ENCODE measurements around the gene EFCAB8.

EFCAB8 gene

DNA sequence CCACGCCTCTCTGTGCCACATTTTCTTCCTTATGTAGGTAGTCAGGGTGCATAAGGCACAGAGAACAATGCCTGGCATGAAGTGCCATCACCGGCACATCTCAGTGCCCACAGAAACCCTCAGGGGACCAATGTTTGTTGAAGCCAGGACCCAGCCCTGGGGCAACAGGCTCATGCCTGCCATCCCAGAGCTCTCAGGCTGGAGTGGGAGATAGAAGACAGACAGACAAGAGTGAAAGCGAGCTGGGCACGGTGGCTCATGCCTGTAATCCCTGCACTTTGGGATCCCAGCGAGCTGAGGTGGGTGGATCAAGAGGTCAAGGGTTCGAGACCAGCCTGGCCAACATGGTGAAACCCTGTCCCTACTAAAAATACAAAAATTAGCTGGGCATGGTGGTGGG lies 13.5 kb downstream of the EFCAB8 start:
- no peak overlapping the region for H3K4me3 ChIP-seq (ENCODE audit: low read length)
- no peaks in the 10 kb centered on the region for H3K4me1 ChIP-seq (ENCODE audit: insufficient read depth, low read length)
- H3K9me3 ChIP-seq (ENCODE audit: insufficient read depth, low read depth, low read length): no peaks in the 10 kb centered on the region
- no peaks in the 10 kb centered on the region for H3K27me3 ChIP-seq (ENCODE audit: insufficient read depth, low read length)
- H3K27ac ChIP-seq (ENCODE audit: low read depth, low read length): no peak overlapping the region
- WGBS: 95% methylated on average over 6 of the region's 6 CpGs
- no peaks in the 10 kb centered on the region for H3K36me3 ChIP-seq (ENCODE audit: insufficient read depth, low read length)
- H3K9ac ChIP-seq (ENCODE audit: low read depth, low read length): no peak overlapping the region

GRCh38 chr20:32875673-32876072 lies 16.9 kb downstream of the EFCAB8 start:
- WGBS: 95% methylated on average over 9 of the region's 9 CpGs

DNA sequence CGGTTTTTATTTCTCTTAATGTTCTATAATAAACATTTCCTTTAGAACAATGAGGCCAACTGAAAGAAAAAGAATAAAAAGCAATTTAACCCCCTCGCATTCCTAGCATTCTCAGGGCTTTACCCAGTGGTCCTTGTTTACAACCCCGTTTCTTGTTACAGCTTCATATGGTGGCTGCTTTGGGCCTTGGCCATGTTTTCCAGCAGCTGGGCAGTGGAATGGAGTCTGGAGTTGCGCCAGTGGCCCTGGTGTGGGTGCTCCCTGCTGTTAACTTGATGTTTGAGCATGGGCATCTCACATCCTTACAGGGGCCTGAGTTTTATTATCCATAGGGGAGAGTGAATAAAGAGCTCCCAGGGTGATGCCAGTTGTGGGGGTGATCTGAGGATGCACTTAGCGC lies 18.8 kb downstream of the EFCAB8 start:
- Histone ChIP-seq H3K27ac (ENCODE audit: low read depth, low read length) (0 out of 2 replicates have a peak overlapping the region, but pooled peaks have one; percentile 25), H3K9me3 (ENCODE audit: insufficient read depth, low read depth, low read length) (no peaks in the 10 kb centered on the region)
- WGBS: 81% methylated on average over 4 of the region's 5 CpGs

More at GRCh38 chr20:32875673-32876072, 16.9 kb downstream of the EFCAB8 start:
- Histone ChIP-seq H3K27ac (ENCODE audit: low read depth, low read length) (no peak overlapping the region), H3K27me3 (ENCODE audit: insufficient read depth, low read length) (no peaks in the 10 kb centered on the region), H3K4me3 (ENCODE audit: low read length) (no peak overlapping the region), H3K9ac (ENCODE audit: low read depth, low read length) (no peak overlapping the region), H3K4me1 (ENCODE audit: insufficient read depth, low read length) (peaks cover 6% of the 10 kb centered on the region; the same call in 1 of the 2 replicates), H3K9me3 (ENCODE audit: insufficient read depth, low read depth, low read length) (no peaks in the 10 kb centered on the region), H3K36me3 (ENCODE audit: insufficient read depth, low read length) (no peaks in the 10 kb centered on the region)

GRCh38 chr20:32878820-32879219 lies 20.1 kb downstream of the EFCAB8 start:
- no peak overlapping the region for H3K27ac ChIP-seq (ENCODE audit: low read depth, low read length)
- 91% methylated on average over 3 of the region's 3 CpGs for WGBS

More for the DNA sequence above, 18.8 kb downstream of the EFCAB8 start:
- no peaks in the 10 kb centered on the region for H3K36me3 ChIP-seq (ENCODE audit: insufficient read depth, low read length)
- H3K27me3 ChIP-seq (ENCODE audit: insufficient read depth, low read length): no peaks in the 10 kb centered on the region
- H3K4me1 ChIP-seq (ENCODE audit: insufficient read depth, low read length): peaks cover 6% of the 10 kb centered on the region; the same call in 1 of the 2 replicates
- no peak overlapping the region for H3K9ac ChIP-seq (ENCODE audit: low read depth, low read length)
- no peak overlapping the region for H3K4me3 ChIP-seq (ENCODE audit: low read length)

DNA sequence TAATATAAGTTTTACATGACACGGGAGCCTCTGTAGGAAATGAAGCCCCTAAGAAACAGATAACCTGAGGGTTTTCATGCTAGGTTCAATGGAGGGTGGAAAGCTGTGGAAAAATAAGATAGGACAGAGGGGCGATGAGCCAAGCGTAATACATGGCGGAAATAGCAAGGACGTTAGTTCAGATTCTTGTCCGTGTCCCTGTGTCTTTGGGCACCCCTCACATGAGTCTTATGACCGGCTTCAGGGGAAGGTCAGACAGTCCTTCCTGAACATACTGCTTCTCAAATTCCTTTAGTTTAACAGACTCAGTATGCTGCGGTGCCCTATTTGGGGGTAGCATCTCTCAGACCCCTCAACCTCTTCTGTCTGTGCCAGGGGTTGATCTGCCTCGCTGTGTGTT lies 20.8 kb downstream of the EFCAB8 start:
- Histone ChIP-seq H3K27me3 (ENCODE audit: insufficient read depth, low read length) (no peaks in the 10 kb centered on the region), H3K27ac (ENCODE audit: low read depth, low read length) (no peak overlapping the region), H3K9me3 (ENCODE audit: insufficient read depth, low read depth, low read length) (no peaks in the 10 kb centered on the region), H3K4me1 (ENCODE audit: insufficient read depth, low read length) (peaks cover 6% of the 10 kb centered on the region; the same call in 1 of the 2 replicates), H3K36me3 (ENCODE audit: insufficient read depth, low read length) (no peaks in the 10 kb centered on the region), H3K4me3 (ENCODE audit: low read length) (no peak overlapping the region), H3K9ac (ENCODE audit: low read depth, low read length) (no peak overlapping the region)
- 96% methylated on average over 9 of the region's 9 CpGs for whole genome bisulfite sequencing

More at GRCh38 chr20:32878820-32879219, 20.1 kb downstream of the EFCAB8 start:
- Histone ChIP-seq H3K4me1 (ENCODE audit: insufficient read depth, low read length) (peaks cover 6% of the 10 kb centered on the region; the same call in 1 of the 2 replicates), H3K9ac (ENCODE audit: low read depth, low read length) (no peak overlapping the region), H3K4me3 (ENCODE audit: low read length) (no peak overlapping the region), H3K27me3 (ENCODE audit: insufficient read depth, low read length) (no peaks in the 10 kb centered on the region), H3K36me3 (ENCODE audit: insufficient read depth, low read length) (no peaks in the 10 kb centered on the region), H3K9me3 (ENCODE audit: insufficient read depth, low read depth, low read length) (no peaks in the 10 kb centered on the region)

DNA sequence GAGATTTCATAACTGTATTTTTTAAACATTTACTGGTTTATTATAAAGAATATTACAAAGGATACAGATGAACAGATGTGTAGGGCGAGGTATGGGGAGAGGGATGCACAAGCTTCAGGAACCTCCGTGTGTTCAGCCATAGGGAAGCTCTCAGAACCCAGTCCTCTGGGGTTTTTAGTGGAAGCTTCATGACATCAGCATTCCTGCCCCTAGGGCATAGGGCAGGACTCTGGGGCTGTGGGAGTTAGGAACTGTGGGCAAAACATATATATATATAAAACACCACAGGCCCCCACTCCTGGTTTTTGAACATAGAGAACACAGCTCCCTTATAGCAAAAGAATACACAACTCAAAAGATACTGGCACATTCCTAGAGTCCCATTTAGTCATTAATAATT lies 21.9 kb downstream of the EFCAB8 start:
- peaks cover 6% of the 10 kb centered on the region; the same call in 1 of the 2 replicates for H3K4me1 ChIP-seq (ENCODE audit: insufficient read depth, low read length)
- H3K27me3 ChIP-seq (ENCODE audit: insufficient read depth, low read length): no peaks in the 10 kb centered on the region
- H3K9ac ChIP-seq (ENCODE audit: low read depth, low read length): no peak overlapping the region
- H3K9me3 ChIP-seq (ENCODE audit: insufficient read depth, low read depth, low read length): no peaks in the 10 kb centered on the region
- WGBS: 88% methylated on average over 2 of the region's 2 CpGs
- H3K36me3 ChIP-seq (ENCODE audit: insufficient read depth, low read length): no peaks in the 10 kb centered on the region
- no peak overlapping the region for H3K4me3 ChIP-seq (ENCODE audit: low read length)
- no peak overlapping the region for H3K27ac ChIP-seq (ENCODE audit: low read depth, low read length)

DNA sequence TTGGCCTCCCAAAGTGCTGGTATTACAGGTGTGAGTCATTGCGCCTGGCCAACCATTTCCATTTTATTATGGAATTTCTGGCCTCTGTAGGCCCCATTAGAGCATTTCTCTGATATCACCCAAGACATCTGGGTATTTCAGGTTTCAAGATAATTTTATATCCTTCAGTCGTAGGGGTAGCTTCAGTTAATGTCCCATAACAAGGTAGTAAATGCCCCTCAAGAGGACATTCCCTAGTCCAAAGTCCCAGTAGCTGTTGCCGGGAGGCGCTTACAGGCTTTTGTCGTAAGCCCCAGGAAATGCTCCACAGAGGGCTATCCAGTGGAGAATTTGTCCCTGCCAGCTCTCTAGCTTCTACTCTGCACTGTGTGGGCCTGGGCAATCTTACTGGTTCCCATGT lies 24.4 kb downstream of the EFCAB8 start:
- WGBS: 92% methylated on average over 5 of the region's 5 CpGs
- Histone ChIP-seq H3K27ac (ENCODE audit: low read depth, low read length) (no peak overlapping the region), H3K36me3 (ENCODE audit: insufficient read depth, low read length) (no peaks in the 10 kb centered on the region), H3K4me3 (ENCODE audit: low read length) (no peak overlapping the region), H3K9ac (ENCODE audit: low read depth, low read length) (no peak overlapping the region), H3K27me3 (ENCODE audit: insufficient read depth, low read length) (no peaks in the 10 kb centered on the region), H3K4me1 (ENCODE audit: insufficient read depth, low read length) (peaks cover 5% of the 10 kb centered on the region; the same call in 1 of the 2 replicates), H3K9me3 (ENCODE audit: insufficient read depth, low read depth, low read length) (no peaks in the 10 kb centered on the region)

DNA sequence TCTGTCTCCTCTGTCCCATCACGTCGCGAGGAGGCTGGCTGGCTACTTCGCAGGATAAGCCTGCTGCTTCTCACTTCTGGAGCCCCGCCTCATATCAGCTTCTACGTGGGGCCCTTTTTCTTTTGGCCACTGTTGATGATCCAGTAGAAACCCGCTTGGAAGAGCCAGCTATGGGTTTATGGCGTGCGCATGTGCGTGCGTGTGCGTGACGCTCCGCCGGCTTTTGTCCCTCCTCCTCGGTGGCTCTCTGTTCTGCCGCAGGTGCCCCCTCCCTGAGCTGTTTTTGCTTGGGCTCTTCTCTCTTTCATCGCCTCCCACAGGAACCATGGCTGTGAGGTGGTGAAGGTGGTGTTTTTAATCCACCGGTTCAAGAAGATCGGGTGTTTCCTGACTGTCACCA lies 26.5 kb downstream of the EFCAB8 start:
- 95% methylated on average over 20 of the region's 20 CpGs for WGBS
- Histone ChIP-seq H3K9ac (ENCODE audit: low read depth, low read length) (no peak overlapping the region), H3K27ac (ENCODE audit: low read depth, low read length) (no peak overlapping the region), H3K36me3 (ENCODE audit: insufficient read depth, low read length) (no peaks in the 10 kb centered on the region), H3K4me1 (ENCODE audit: insufficient read depth, low read length) (peaks cover 5% of the 10 kb centered on the region; the same call in 1 of the 2 replicates), H3K9me3 (ENCODE audit: insufficient read depth, low read depth, low read length) (no peaks in the 10 kb centered on the region), H3K27me3 (ENCODE audit: insufficient read depth, low read length) (no peaks in the 10 kb centered on the region), H3K4me3 (ENCODE audit: low read length) (no peak overlapping the region)

DNA sequence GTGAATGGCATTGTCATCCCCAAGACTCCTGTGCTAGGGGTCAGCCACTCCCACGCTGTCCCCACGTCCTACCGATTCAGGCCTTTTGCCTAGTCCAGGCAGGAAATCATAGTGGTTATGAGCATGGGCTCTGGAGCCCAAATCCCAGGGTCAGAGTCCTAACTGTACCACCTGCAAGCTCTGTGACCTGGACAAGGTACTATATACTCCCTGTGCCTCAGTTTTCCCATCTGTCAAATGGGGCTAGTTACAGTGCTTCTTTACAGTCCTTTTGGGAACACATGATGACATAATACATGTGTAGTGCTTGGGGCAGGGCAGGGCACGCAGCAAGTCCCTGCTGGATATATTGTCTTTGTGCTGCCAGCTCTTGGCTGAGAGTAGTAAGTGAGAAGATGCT lies 27.2 kb downstream of the EFCAB8 start:
- H3K36me3 ChIP-seq (ENCODE audit: insufficient read depth, low read length): no peaks in the 10 kb centered on the region
- no peak overlapping the region for H3K27ac ChIP-seq (ENCODE audit: low read depth, low read length)
- H3K9ac ChIP-seq (ENCODE audit: low read depth, low read length): no peak overlapping the region
- H3K9me3 ChIP-seq (ENCODE audit: insufficient read depth, low read depth, low read length): no peaks in the 10 kb centered on the region
- no peak overlapping the region for H3K4me3 ChIP-seq (ENCODE audit: low read length)
- 94% methylated on average over 4 of the region's 4 CpGs for WGBS
- H3K27me3 ChIP-seq (ENCODE audit: insufficient read depth, low read length): no peaks in the 10 kb centered on the region
- H3K4me1 ChIP-seq (ENCODE audit: insufficient read depth, low read length): peaks cover 5% of the 10 kb centered on the region; the same call in 1 of the 2 replicates

DNA sequence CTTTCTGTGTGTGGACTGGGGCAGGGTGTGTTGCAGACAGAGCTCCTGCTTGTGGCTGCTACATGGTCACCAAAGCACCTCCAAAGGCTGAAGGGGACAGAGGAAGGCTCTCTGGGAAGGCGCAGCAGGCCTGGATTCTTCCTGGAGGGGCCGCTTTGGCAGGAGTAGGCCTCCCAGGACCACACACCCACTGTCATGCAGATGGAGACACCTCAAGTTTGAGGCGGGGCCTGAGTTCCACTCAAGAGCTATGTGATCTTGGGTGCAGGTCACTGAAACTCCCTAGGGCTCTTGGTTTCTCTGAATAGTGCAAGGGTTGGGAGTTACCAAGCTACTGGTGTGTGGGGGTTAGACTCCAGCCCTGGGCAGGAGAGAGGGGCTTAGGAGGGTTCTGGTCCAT lies 27.9 kb downstream of the EFCAB8 start:
- Histone ChIP-seq H3K27ac (ENCODE audit: low read depth, low read length) (no peak overlapping the region), H3K9ac (ENCODE audit: low read depth, low read length) (no peak overlapping the region), H3K4me3 (ENCODE audit: low read length) (no peak overlapping the region), H3K9me3 (ENCODE audit: insufficient read depth, low read depth, low read length) (no peaks in the 10 kb centered on the region), H3K4me1 (ENCODE audit: insufficient read depth, low read length) (peaks cover 5% of the 10 kb centered on the region; the same call in 1 of the 2 replicates), H3K27me3 (ENCODE audit: insufficient read depth, low read length) (no peaks in the 10 kb centered on the region), H3K36me3 (ENCODE audit: insufficient read depth, low read length) (no peaks in the 10 kb centered on the region)
- WGBS: 78% methylated on average over 3 of the region's 3 CpGs

GRCh38 chr20:32887492-32887891 lies 28.8 kb downstream of the EFCAB8 start:
- Histone ChIP-seq H3K27me3 (ENCODE audit: insufficient read depth, low read length) (no peaks in the 10 kb centered on the region), H3K4me1 (ENCODE audit: insufficient read depth, low read length) (peaks cover 5% of the 10 kb centered on the region; the same call in 1 of the 2 replicates), H3K4me3 (ENCODE audit: low read length) (no peak overlapping the region), H3K27ac (ENCODE audit: low read depth, low read length) (no peak overlapping the region), H3K9me3 (ENCODE audit: insufficient read depth, low read depth, low read length) (no peaks in the 10 kb centered on the region), H3K9ac (ENCODE audit: low read depth, low read length) (no peak overlapping the region), H3K36me3 (ENCODE audit: insufficient read depth, low read length) (no peaks in the 10 kb centered on the region)
- WGBS: 92% methylated on average over 11 of the region's 11 CpGs

- Histone ChIP-seq H3K27ac (ENCODE audit: low read depth, low read length) (no peak overlapping the region), H3K9ac (ENCODE audit: low read depth, low read length) (no peak overlapping the region), H3K27me3 (ENCODE audit: insufficient read depth, low read length) (no peaks in the 10 kb centered on the region), H3K36me3 (ENCODE audit: insufficient read depth, low read length) (no peaks in the 10 kb centered on the region), H3K9me3 (ENCODE audit: insufficient read depth, low read depth, low read length) (no peaks in the 10 kb centered on the region), H3K4me1 (ENCODE audit: insufficient read depth, low read length) (peaks cover 6% of the 10 kb centered on the region; the same call in 1 of the 2 replicates), H3K4me3 (ENCODE audit: low read length) (no peak overlapping the region)
- WGBS: 93% methylated on average over 5 of the region's 5 CpGs
These were observed 29.9 kb downstream of the EFCAB8 start for GRCh38 chr20:32888636-32889035.

Data from HUES64 (cell line).